Stimulated activated CD4-positive, alpha-beta T cell treated with anti-CD3 and anti-CD28 coated beads, Interleukin-15, amount 100 ng/mL, for 1 hour (primary cell): ENCODE measurements around the gene KIAA0586.

ENCODE experiments used
- DNase-seq, 2 donors: peaks; one replicate each; pipeline ENCODE4 v3.0.0-alpha.2; 2020; ENCODE audit warnings: low read depth in 1 of 2, low spot score in 1 of 2

Gene KIAA0586

DNA sequence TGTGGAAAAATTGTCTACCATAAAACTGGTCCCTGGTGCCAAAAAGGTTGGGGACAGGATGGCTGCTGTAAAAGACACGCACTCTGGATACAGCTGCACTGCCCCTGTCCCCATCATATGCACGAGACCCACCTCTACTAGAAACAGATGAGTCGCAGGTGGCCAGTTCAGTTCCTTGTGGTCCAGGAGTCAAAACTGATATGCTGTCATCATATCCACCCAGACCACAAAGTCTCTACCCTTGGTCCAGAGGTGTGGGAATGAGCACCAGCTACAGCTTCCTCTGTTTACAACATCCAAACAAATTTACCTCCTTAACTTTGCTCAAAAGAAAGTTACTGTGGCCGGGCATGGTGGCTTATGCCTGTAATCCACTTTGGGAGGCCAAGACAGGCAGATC lies 166.5 kb downstream of the KIAA0586 start:
- no peak for DNase-seq

DNA sequence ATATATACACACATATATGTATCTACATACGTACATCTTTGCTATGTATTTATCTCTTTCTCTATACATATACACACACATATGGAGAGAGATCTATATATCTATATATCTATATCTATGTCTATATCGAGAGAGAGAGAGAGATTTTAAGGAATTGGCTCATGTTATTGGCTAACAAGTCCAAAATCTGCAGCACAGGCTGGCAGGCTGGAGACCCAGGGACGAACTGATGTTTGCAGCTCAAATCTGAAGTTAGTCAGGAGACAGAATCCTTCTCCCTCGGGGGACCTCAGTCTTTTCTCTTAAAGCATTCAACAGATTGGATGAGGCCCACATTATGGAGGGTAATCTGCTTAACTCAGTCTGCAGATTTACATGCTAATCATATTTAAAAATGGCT lies 169.5 kb downstream of the KIAA0586 start:
- no peak for DNase-seq

DNA sequence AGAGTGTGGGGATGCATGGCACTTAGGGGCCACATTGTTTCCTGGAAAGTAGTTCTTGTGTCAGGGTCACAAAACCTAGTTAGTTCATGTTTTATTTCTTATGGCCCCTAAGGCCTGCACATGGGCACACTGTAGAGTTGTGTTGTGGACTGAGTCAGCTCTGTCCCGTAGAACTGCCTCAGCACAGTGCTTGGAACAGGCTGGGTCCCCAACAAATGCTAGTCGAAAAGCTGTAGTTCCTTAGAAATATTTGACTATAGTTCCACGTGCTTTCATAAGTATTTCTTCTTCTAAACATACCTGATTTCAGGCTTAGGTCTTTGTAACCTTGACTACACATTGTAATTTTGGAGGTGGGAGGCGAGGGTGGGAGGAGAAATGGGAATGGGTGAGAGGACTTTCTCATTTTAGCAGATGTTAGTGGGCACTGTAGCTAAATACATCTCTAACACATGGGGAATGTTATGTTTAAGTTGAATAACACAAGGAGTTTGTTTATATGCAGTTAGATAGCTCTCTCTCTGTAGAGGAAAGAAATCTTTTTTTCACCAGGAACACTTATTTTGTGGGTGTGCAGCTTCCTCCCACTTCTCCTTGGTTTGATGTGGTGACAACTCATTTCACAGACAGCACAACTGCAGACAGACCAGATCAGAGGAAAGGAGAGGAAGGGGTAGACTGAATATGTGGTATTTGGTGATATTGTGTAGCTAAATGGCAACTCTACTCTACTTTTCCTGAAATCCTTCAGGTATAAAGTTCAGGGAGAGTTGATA lies 170.7 kb downstream of the KIAA0586 start:
- DNase-seq: no peak

DNA sequence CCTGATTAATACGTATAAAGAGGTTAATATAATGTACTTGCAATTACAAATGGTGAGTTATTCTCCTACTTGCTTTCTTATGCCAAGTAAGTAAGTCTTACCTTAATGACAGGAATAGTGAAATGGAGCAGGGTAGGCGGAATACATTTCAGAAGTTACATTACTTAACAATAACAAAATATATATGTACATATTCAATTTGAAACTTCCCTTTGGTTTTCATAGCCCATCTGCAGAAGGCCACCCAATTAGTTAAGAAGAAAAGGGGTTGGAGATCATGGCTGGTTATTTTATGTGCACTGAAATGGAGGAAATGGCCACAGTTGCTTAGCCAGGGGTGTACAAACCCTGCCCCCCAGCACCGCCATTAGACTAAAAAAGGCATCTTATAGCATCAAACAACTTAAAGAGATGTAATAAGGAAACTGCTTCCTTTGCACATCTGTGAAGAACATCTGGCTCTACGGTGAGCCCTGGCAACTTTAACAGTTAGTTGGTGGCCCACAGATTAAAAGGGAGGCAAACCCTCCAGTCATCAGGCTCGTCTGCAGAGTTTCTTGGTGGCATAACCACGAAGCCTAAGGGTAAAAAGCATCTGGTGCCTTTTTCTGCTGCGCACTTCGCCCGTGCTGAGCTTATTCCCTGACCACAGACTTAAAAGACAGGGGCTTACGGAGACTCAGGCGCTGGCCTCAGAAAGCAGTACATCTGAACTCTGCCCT lies 171.4 kb downstream of the KIAA0586 start:
- no peak for DNase-seq

DNA sequence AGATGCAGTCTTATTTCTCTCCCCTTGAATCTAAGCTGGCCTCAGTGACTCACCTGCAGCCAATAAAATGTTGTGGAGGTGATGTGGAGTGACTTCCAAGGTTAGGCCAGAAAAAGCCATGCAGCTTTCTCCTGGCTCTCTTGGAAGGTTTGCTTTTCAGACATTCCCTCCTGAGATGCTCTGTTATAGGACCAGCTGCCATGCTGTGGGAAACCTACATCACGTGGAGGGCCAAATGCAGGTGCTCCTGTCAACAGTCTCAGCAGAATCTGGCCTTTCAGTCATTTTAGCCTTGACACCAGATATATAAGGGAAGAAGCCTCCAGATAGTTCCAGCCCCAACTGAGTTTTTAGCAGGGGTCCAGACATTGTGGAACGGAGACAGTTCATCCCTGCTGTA lies 172.2 kb downstream of the KIAA0586 start:
- DNase-seq: no peak
